Subcutaneous abdominal adipose tissue (tissue), 5 donors: ENCODE results near the gene WWC1.
"Not testable (repeated sequence)": the region's sequence is repeated elsewhere in the genome, so short reads cannot be mapped to it uniquely, and the experiment has no call there.

ENCODE experiments used
- H3K27ac ChIP-seq: one replicate; pipeline ENCODE4 v1.7.0; 2013; ENCODE audit warnings: low read depth, mild to moderate bottlenecking, inconsistent platforms, low read length, moderate library complexity
- H3K27me3 ChIP-seq, 5 donors: one replicate each; pipeline ENCODE4 v1.7.0; 2013; ENCODE audit warnings: low read length in 5 of 5, inconsistent platforms in 1 of 5; ENCODE audit not compliant: control insufficient read depth in 5 of 5, insufficient read depth in 4 of 5
- H3K36me3 ChIP-seq, 5 donors: one replicate each; pipeline ENCODE4 v1.7.0; 2013; ENCODE audit warnings: low read length in 5 of 5; ENCODE audit not compliant: control insufficient read depth in 5 of 5, insufficient read depth in 5 of 5
- H3K4me1 ChIP-seq, 5 donors: one replicate each; pipeline ENCODE4 v1.7.0; 2013; ENCODE audit warnings: low read length in 5 of 5, mild to moderate bottlenecking in 3 of 5, moderate library complexity in 1 of 5; ENCODE audit not compliant: control insufficient read depth in 5 of 5, insufficient read depth in 5 of 5
- H3K4me3 ChIP-seq, 5 donors: one replicate each; pipeline ENCODE4 v1.7.0; 2013; ENCODE audit warnings: low read length in 5 of 5, low read depth in 1 of 5
- H3K9ac ChIP-seq, 5 donors: one replicate each; pipeline ENCODE4 v1.7.0; 2013; ENCODE audit warnings: low read length in 5 of 5, mild to moderate bottlenecking in 4 of 5, moderate library complexity in 3 of 5
- H3K9me3 ChIP-seq, 5 donors: one replicate each; pipeline ENCODE4 v1.7.0; 2013; ENCODE audit warnings: low read length in 5 of 5; ENCODE audit not compliant: control insufficient read depth in 5 of 5
- donor health status: healthy.
- donor health status: healthy.
- donor health status: healthy.
- donor health status: healthy.
- donor health status: healthy.

The WWC1 gene

DNA sequence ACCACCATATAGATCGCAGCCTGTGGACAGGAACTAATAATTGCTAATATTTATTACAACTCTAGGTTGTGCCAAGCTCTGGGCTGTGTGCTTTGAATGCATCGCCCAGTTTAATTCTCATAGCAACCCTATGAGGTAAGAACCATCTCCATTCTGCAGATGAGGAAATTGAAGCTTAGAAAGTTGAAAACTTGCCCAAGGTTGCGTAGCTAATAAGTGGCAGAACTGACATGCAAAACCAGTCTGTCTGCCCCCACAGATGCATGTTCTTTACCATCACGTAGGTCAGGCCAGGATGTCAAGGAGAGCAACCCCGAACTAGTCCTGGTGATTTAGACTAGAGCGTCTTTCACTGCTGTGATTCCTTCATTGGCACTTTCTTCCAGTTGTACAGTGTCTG, 15.6 kb downstream of the WWC1 start:
- no peak overlapping the region for H3K27ac ChIP-seq
- H3K4me1 ChIP-seq: peaks cover 0 to under 1% (median 0%) of the 10 kb centered on the region in 5 donors

GRCh38 chr5:168307925-168308584, 16.6 kb downstream of the WWC1 start:
- no peaks in the 10 kb centered on the region for H3K9me3 ChIP-seq

More for the DNA sequence above, 15.6 kb downstream of the WWC1 start:
- Histone ChIP-seq H3K27me3 (no peaks in the 10 kb centered on the region), H3K9me3 (no peaks in the 10 kb centered on the region), H3K9ac (no peak overlapping the region), H3K4me3 (no peak overlapping the region), H3K36me3 (no peaks in the 10 kb centered on the region)

GRCh38 chr5:168308976-168309598, 17.6 kb downstream of the WWC1 start:
- Histone ChIP-seq H3K4me3 (no peak overlapping the region), H3K27ac (no peak overlapping the region), H3K27me3 (no peaks in the 10 kb centered on the region), H3K9ac (no peak overlapping the region), H3K9me3 (no peaks in the 10 kb centered on the region), H3K4me1 (no peaks in the 10 kb centered on the region), H3K36me3 (no peaks in the 10 kb centered on the region)

More at GRCh38 chr5:168307925-168308584, 16.6 kb downstream of the WWC1 start:
- H3K27me3 ChIP-seq: no peaks in the 10 kb centered on the region
- H3K27ac ChIP-seq: no peak overlapping the region
- no peaks in the 10 kb centered on the region for H3K36me3 ChIP-seq
- H3K4me3 ChIP-seq: no peak overlapping the region
- H3K9ac ChIP-seq: no peak overlapping the region
- no peaks in the 10 kb centered on the region for H3K4me1 ChIP-seq

DNA sequence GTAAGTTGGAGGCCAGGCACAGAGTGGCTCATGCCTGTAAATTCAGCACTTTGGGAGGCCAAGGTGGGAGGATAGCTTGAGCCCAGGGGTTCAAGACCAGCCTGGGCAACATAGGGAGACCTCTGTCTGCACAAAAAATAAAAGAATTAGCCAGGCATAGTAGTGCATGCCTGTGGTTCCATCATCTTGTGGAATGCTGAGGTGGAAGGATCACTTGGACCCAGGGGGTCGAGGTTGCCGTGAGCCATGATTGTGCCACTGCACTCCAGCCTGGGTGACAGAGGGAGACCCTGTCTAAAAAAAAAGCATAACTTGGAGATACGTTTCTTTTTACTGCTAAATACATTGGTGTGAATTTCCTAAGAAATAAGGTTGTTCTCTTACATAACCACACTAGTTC, 19.1 kb downstream of the WWC1 start:
- H3K4me3 ChIP-seq, H3K36me3 ChIP-seq, H3K4me1 ChIP-seq, H3K27me3 ChIP-seq, H3K9me3 ChIP-seq, H3K9ac ChIP-seq, H3K27ac ChIP-seq: not testable (repeated sequence)

DNA sequence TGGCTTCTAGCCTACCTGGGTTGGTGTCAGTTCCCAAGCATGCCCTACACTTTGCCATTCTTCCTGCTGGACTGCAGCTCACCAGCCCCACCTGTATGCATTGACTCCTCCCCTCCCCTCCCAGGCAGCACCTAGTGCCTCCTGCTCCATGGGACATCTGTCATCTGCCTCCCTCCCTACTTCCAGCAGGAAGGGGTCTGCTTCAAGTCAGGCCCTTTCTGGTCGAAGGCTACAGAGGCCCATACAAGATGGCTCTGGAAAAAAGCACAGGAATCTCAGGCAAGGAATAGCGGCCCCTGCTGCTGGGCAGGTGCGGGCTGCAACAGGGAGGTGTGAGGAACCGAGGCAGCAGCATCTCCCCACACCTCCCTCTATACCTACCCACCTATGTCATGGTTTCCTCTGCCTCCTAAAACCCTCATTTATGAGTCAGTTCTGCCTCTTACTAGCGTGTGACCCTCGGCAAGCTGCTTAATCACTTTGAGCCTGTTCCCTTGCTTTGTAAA, 19.7 kb downstream of the WWC1 start:
- H3K4me1 ChIP-seq: no peaks in the 10 kb centered on the region
- no peaks in the 10 kb centered on the region for H3K36me3 ChIP-seq
- H3K27me3 ChIP-seq: no peaks in the 10 kb centered on the region
- no peak overlapping the region for H3K27ac ChIP-seq
- no peak overlapping the region for H3K4me3 ChIP-seq
- no peak overlapping the region for H3K9ac ChIP-seq
- H3K9me3 ChIP-seq: no peaks in the 10 kb centered on the region

GRCh38 chr5:168312606-168313295, 21.3 kb downstream of the WWC1 start:
- no peaks in the 10 kb centered on the region for H3K4me1 ChIP-seq
- H3K9me3 ChIP-seq: no peaks in the 10 kb centered on the region

DNA sequence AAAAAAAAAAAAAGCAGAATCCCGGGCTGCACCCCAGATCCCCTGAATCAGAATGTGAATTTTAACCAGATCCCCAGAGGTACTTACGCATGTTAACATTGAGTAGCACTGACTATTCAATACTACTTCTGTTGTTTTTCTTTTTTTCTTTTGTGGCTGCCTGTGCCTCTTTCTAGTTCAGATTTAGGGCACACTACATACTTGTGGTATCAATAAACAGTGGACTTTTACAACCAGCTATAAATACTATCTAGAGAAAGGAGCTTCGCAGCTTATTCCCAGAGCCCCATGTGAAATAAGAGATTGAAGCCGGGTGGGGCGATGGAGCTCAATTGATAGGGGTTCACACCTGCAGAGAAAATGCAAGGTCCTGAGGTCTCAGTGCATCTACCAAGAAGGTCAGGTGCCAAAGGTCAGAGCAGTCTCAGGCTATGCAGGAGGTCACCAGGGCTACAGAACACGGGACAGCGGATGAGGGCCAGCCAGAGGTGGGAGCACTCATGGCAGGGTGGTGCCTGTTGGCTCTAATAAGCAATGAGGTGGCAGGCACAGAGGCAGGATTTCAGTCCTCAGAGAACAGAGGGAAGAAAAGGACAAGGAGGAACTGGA, 22.3 kb downstream of the WWC1 start:
- no peaks in the 10 kb centered on the region for H3K36me3 ChIP-seq

More at GRCh38 chr5:168312606-168313295, 21.3 kb downstream of the WWC1 start:
- Histone ChIP-seq H3K27me3 (no peaks in the 10 kb centered on the region), H3K9ac (no peak overlapping the region), H3K36me3 (no peaks in the 10 kb centered on the region), H3K27ac (no peak overlapping the region), H3K4me3 (no peak overlapping the region)

GRCh38 chr5:168314735-168315411, 23.4 kb downstream of the WWC1 start:
- H3K9ac ChIP-seq: no peak overlapping the region
- H3K9me3 ChIP-seq: no peaks in the 10 kb centered on the region
- H3K4me1 ChIP-seq: no peaks in the 10 kb centered on the region
- H3K27ac ChIP-seq: no peak overlapping the region
- H3K36me3 ChIP-seq: no peaks in the 10 kb centered on the region
- H3K27me3 ChIP-seq: no peaks in the 10 kb centered on the region
- no peak overlapping the region for H3K4me3 ChIP-seq

More for the DNA sequence above, 22.3 kb downstream of the WWC1 start:
- no peak overlapping the region for H3K9ac ChIP-seq
- no peaks in the 10 kb centered on the region for H3K27me3 ChIP-seq
- H3K4me3 ChIP-seq: no peak overlapping the region
- H3K4me1 ChIP-seq: no peaks in the 10 kb centered on the region
- H3K9me3 ChIP-seq: no peaks in the 10 kb centered on the region
- no peak overlapping the region for H3K27ac ChIP-seq

- no peak overlapping the region for H3K9ac ChIP-seq
- no peaks in the 10 kb centered on the region for H3K4me1 ChIP-seq
- no peak overlapping the region for H3K27ac ChIP-seq
These were observed 24.1 kb downstream of the WWC1 start for GRCh38 chr5:168315416-168316138.

More at GRCh38 chr5:168315416-168316138, 24.1 kb downstream of the WWC1 start:
- H3K9me3 ChIP-seq: no peaks in the 10 kb centered on the region
- H3K36me3 ChIP-seq: no peaks in the 10 kb centered on the region
- H3K27me3 ChIP-seq: no peaks in the 10 kb centered on the region
- no peak overlapping the region for H3K4me3 ChIP-seq
